Astrocyte (in vitro differentiated cells and primary cell): ENCODE measurements around the gene MCF2L. TPM values are rescaled to one million over a fixed set of nuclear protein-coding genes. Genes with fewer than 3 reads are reported as not detected.

Experiments used
- DNase-seq: peaks from one replicate; pipeline ENCODE4 v3.0.0-alpha.2; 2010; ENCODE audit warnings: low read depth
- FAIRE-seq: peaks from 2 replicates; lab custom pipeline; 2011; peaks lifted over from hg19 to GRCh38; lab: Jason Lieb, UNC
- H2AFZ ChIP-seq: 2 replicates; pipeline ENCODE4 v1.6.0; 2012; ENCODE audit warnings: low read depth, low read length, inconsistent platforms
- H3K27ac ChIP-seq: 2 replicates; pipeline ENCODE4 v1.5.1; 2011; ENCODE audit warnings: low read depth, low read length, inconsistent platforms
- H3K27me3 ChIP-seq: 2 replicates; pipeline ENCODE4 v1.6.0; 2011; ENCODE audit warnings: low read length, inconsistent platforms; ENCODE audit not compliant: insufficient read depth
- H3K36me3 ChIP-seq: 2 replicates; pipeline ENCODE4 v1.5.1; 2011; ENCODE audit warnings: low read length, inconsistent platforms; ENCODE audit not compliant: insufficient read depth
- H3K4me1 ChIP-seq: 2 replicates; pipeline ENCODE4 v1.5.1; 2011; ENCODE audit warnings: low read length, inconsistent platforms; ENCODE audit not compliant: insufficient read depth
- H3K4me2 ChIP-seq: 2 replicates; pipeline ENCODE4 v1.6.0; 2012; ENCODE audit warnings: low read length, inconsistent platforms
- H3K4me3 ChIP-seq: 2 replicates; pipeline ENCODE4 v1.5.1; 2011; ENCODE audit warnings: low read depth, mild to moderate bottlenecking, low read length, inconsistent platforms; ENCODE audit not compliant: insufficient read depth
- H3K79me2 ChIP-seq: 2 replicates; pipeline ENCODE4 v1.6.0; 2012; ENCODE audit warnings: mild to moderate bottlenecking, low read length, inconsistent platforms; ENCODE audit not compliant: insufficient read depth
- H3K9ac ChIP-seq: 2 replicates; pipeline ENCODE4 v1.6.0; 2012; ENCODE audit warnings: mild to moderate bottlenecking, low read length, inconsistent platforms
- H3K9me3 ChIP-seq: 2 replicates; pipeline ENCODE4 v1.5.1; 2012; ENCODE audit warnings: low read depth, mild to moderate bottlenecking, low read length, inconsistent platforms; ENCODE audit not compliant: insufficient read depth
- H4K20me1 ChIP-seq: 2 replicates; pipeline ENCODE4 v1.6.0; 2012; ENCODE audit warnings: low read length, inconsistent platforms; ENCODE audit not compliant: insufficient read depth
- H3K27ac Mint-ChIP-seq: one replicate; pipeline ENCODE4 v1.8.0; 2021; ENCODE audit warnings: mild to moderate bottlenecking, mixed read lengths; ENCODE audit not compliant: unreplicated experiment
- H3K27me3 Mint-ChIP-seq: one replicate; pipeline ENCODE4 v1.8.0; 2021; ENCODE audit warnings: low read depth, mixed read lengths; ENCODE audit not compliant: unreplicated experiment
- H3K36me3 Mint-ChIP-seq: one replicate; pipeline ENCODE4 v1.8.0; 2021; ENCODE audit warnings: low read depth, mixed read lengths; ENCODE audit not compliant: unreplicated experiment
- H3K4me1 Mint-ChIP-seq: one replicate; pipeline ENCODE4 v1.8.0; 2021; ENCODE audit warnings: low read depth, mixed read lengths; ENCODE audit not compliant: unreplicated experiment
- H3K4me3 Mint-ChIP-seq: one replicate; pipeline ENCODE4 v1.8.0; 2021; ENCODE audit warnings: mild to moderate bottlenecking, moderate library complexity, mixed read lengths; ENCODE audit not compliant: unreplicated experiment
- H3K9me3 Mint-ChIP-seq: one replicate; pipeline ENCODE4 v1.8.0; 2021; ENCODE audit warnings: mild to moderate bottlenecking, mixed read lengths; ENCODE audit not compliant: unreplicated experiment
- CTCF ChIP-seq: IDR thresholded peaks from 2 replicates; pipeline ENCODE4 v1.5.1; 2011; ENCODE audit warnings: low read depth, mild to moderate bottlenecking, inconsistent platforms, low read length, moderate library complexity; ENCODE audit not compliant: insufficient read depth
- EZH2 ChIP-seq: IDR thresholded peaks from 2 replicates; pipeline ENCODE4 v1.6.1; 2012; ENCODE audit warnings: mild to moderate bottlenecking, low read length, inconsistent platforms; ENCODE audit not compliant: insufficient read depth
- total RNA-seq: library from RNA; stranded (reverse); gene quantifications from 2 replicates; pipeline ENCODE4 v1.2.1, GENCODE V29; 2021

The MCF2L gene
- total RNA-seq, 1 donor from 2014 or later = 3.4 TPM

GRCh38 chr13:113096745-113097305, 127.8 kb downstream of the MCF2L start:
- Histone ChIP-seq H4K20me1 (no peaks in the 10 kb centered on the region), H3K4me3 (no peak overlapping the region), H3K36me3 (no peaks in the 10 kb centered on the region), H3K4me1 (peaks cover 4% of the 10 kb centered on the region), H2AFZ (no peak overlapping the region), H3K27me3 (peaks cover 17% of the 10 kb centered on the region), H3K4me2 (no peak overlapping the region), H3K27ac (no peak overlapping the region), H3K9ac (no peak overlapping the region), H3K79me2 (no peaks in the 10 kb centered on the region), H3K9me3 (no peaks in the 10 kb centered on the region)
- no peak for TF ChIP-seq CTCF
- no peak for TF ChIP-seq EZH2
- no peak for DNase-seq
- no peak for FAIRE-seq
- no peaks in the 10 kb centered on the region for H3K4me1 Mint-ChIP-seq
- H3K27ac Mint-ChIP-seq = no peak overlapping the region
- H3K4me3 Mint-ChIP-seq = no peak overlapping the region
- no peaks in the 10 kb centered on the region for H3K36me3 Mint-ChIP-seq
- H3K27me3 Mint-ChIP-seq = peaks cover 33% of the 10 kb centered on the region
- no peaks in the 10 kb centered on the region for H3K9me3 Mint-ChIP-seq

- no peaks in the 10 kb centered on the region for H3K4me1 Mint-ChIP-seq
- no peak for DNase-seq
- no peak overlapping the region for H3K9ac ChIP-seq
- no peaks in the 10 kb centered on the region for H3K79me2 ChIP-seq
- H3K27ac Mint-ChIP-seq = no peak overlapping the region
- H3K36me3 ChIP-seq = no peaks in the 10 kb centered on the region
- no peak overlapping the region for H3K27ac ChIP-seq
- peaks cover 17% of the 10 kb centered on the region for H3K27me3 ChIP-seq
- no peaks in the 10 kb centered on the region for H4K20me1 ChIP-seq
- H3K9me3 ChIP-seq = no peaks in the 10 kb centered on the region
- FAIRE-seq = no peak
- H3K9me3 Mint-ChIP-seq = no peaks in the 10 kb centered on the region
- H3K4me1 ChIP-seq = peaks cover 4% of the 10 kb centered on the region
- H3K4me3 Mint-ChIP-seq = no peak overlapping the region
- H2AFZ ChIP-seq = peak overlapping the region; percentile 69
- TF ChIP-seq EZH2 (no peak), CTCF (no peak)
- H3K36me3 Mint-ChIP-seq = no peaks in the 10 kb centered on the region
- peaks cover 34% of the 10 kb centered on the region for H3K27me3 Mint-ChIP-seq
- no peak overlapping the region for H3K4me3 ChIP-seq
- H3K4me2 ChIP-seq = peak overlapping the region; percentile 76
Observed at GRCh38 chr13:113097651-113098050, 128.6 kb downstream of the MCF2L start.

GRCh38 chr13:113098162-113098732, 129.2 kb downstream of the MCF2L start:
- no peaks in the 10 kb centered on the region for H3K9me3 ChIP-seq
- H3K4me1 ChIP-seq = peaks cover 4% of the 10 kb centered on the region
- no peak overlapping the region for H3K27ac ChIP-seq
- peak overlapping the region; percentile 69 for H2AFZ ChIP-seq
- Mint-ChIP-seq H3K4me3 (no peak overlapping the region), H3K4me1 (no peaks in the 10 kb centered on the region), H3K36me3 (no peaks in the 10 kb centered on the region), H3K27ac (no peak overlapping the region), H3K27me3 (peaks cover 37% of the 10 kb centered on the region), H3K9me3 (no peaks in the 10 kb centered on the region)
- H3K9ac ChIP-seq = peak overlapping the region; percentile 24
- DNase-seq (peak; percentile 17), FAIRE-seq (no peak)
- H3K79me2 ChIP-seq = no peaks in the 10 kb centered on the region
- TF ChIP-seq CTCF (no peak), EZH2 (no peak)
- peaks cover 17% of the 10 kb centered on the region for H3K27me3 ChIP-seq
- peak overlapping the region; percentile 76 for H3K4me2 ChIP-seq
- H3K36me3 ChIP-seq = no peaks in the 10 kb centered on the region
- no peak overlapping the region for H3K4me3 ChIP-seq
- H4K20me1 ChIP-seq = no peaks in the 10 kb centered on the region
